ENCODE measurements around the gene CSF1. TPM values are rescaled to one million over a fixed set of nuclear protein-coding genes. Genes with fewer than 3 reads are reported as not detected.

Gene CSF1
- total RNA-seq, 3 donors from 2014 or later: 28.2 to 54.7 (median 54.4) TPM

GRCh38 chr1:109923946-109924275 lies 13.3 kb downstream of the CSF1 start:
- no peaks in the 10 kb centered on the region for H3K27me3 ChIP-seq
- peak overlapping the region; percentile 59 to 74 for H3K27ac ChIP-seq
- peaks cover 10 to 12% of the 10 kb centered on the region in 2 donors for H3K4me1 ChIP-seq
- no peak overlapping the region for H3K4me3 ChIP-seq
- H3K9me3 ChIP-seq: no peaks in the 10 kb centered on the region
- DNase-seq (ENCODE audit: low spot score in 2 of 2): no peak
- H3K36me3 ChIP-seq: peaks cover 7% of the 10 kb centered on the region
- no peak for TF ChIP-seq POLR2A (IDR thresholded peaks at IDR 0.05)
- TF ChIP-seq POLR2AphosphoS5 (IDR thresholded peaks at IDR 0.05): no peak
- TF ChIP-seq CTCF (IDR thresholded peaks at IDR 0.05): no peak
- intact Hi-C loops (cut with DNase I; ENCODE audit: low total_unique reads): no loop called here

DNA sequence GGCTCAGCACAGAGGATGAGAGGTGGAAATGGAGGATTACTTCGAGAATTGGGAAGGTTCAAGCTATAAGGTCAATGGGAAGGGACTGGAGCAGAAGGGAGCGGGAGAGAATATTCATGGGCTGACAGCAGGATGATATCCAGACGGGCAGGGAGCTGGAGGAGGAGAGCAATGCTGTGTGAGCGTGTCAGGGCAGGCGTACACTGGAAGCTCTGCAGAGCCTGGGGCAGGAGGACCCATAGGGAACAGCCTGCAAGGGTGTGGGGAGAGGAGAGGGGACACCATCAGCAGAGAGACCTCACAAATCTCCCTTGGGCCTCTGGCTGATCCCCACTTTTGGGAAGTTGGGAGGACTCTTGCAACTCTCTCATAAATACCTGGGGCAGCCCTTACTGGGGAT lies 13.7 kb downstream of the CSF1 start:
- no peak for TF ChIP-seq POLR2A (IDR thresholded peaks at IDR 0.05)
- no peak for TF ChIP-seq POLR2AphosphoS5 (IDR thresholded peaks at IDR 0.05)
- no peak for TF ChIP-seq CTCF (IDR thresholded peaks at IDR 0.05)
- Histone ChIP-seq H3K4me3 (no peak overlapping the region), H3K27me3 (no peaks in the 10 kb centered on the region), H3K4me1 (peaks cover 10 to 14% of the 10 kb centered on the region in 2 donors), H3K9me3 (no peaks in the 10 kb centered on the region), H3K36me3 (peaks cover 6% of the 10 kb centered on the region), H3K27ac (peak overlapping the region; percentile 59 to 74)
- no peak for DNase-seq (ENCODE audit: low spot score in 2 of 2)
- intact Hi-C loops (cut with DNase I; ENCODE audit: low total_unique reads): no loop called here

- no peaks in the 10 kb centered on the region for H3K27me3 ChIP-seq
- peaks cover 6% of the 10 kb centered on the region for H3K36me3 ChIP-seq
- H3K9me3 ChIP-seq: no peaks in the 10 kb centered on the region
- no peak overlapping the region for H3K4me3 ChIP-seq
- H3K27ac ChIP-seq: peak overlapping the region; percentile 59 to 74
- no peak for DNase-seq (ENCODE audit: low spot score in 2 of 2)
- peaks cover 14% of the 10 kb centered on the region in 2 donors for H3K4me1 ChIP-seq
- intact Hi-C loops (cut with DNase I; ENCODE audit: low total_unique reads): no loop called here
- TF ChIP-seq CTCF (IDR thresholded peaks at IDR 0.05) (no peak), POLR2AphosphoS5 (IDR thresholded peaks at IDR 0.05) (no peak), POLR2A (IDR thresholded peaks at IDR 0.05) (no peak)
Measured at GRCh38 chr1:109925159-109925990, 14.7 kb downstream of the CSF1 start.

GRCh38 chr1:109926662-109927300 lies 16.1 kb downstream of the CSF1 start:
- DNase-seq (ENCODE audit: low spot score in 2 of 2): no peak
- TF ChIP-seq CTCF (IDR thresholded peaks at IDR 0.05) (no peak), POLR2AphosphoS5 (IDR thresholded peaks at IDR 0.05) (no peak), POLR2A (IDR thresholded peaks at IDR 0.05) (no peak)
- peaks cover 14 to 28% of the 10 kb centered on the region in 2 donors for H3K4me1 ChIP-seq
- no peaks in the 10 kb centered on the region for H3K9me3 ChIP-seq
- H3K36me3 ChIP-seq: peaks cover 6% of the 10 kb centered on the region
- no peak overlapping the region for H3K4me3 ChIP-seq
- intact Hi-C loops (cut with DNase I; ENCODE audit: low total_unique reads): no loop called here
- H3K27me3 ChIP-seq: no peaks in the 10 kb centered on the region
- H3K27ac ChIP-seq: peak overlapping the region; percentile 82 to 96

DNA sequence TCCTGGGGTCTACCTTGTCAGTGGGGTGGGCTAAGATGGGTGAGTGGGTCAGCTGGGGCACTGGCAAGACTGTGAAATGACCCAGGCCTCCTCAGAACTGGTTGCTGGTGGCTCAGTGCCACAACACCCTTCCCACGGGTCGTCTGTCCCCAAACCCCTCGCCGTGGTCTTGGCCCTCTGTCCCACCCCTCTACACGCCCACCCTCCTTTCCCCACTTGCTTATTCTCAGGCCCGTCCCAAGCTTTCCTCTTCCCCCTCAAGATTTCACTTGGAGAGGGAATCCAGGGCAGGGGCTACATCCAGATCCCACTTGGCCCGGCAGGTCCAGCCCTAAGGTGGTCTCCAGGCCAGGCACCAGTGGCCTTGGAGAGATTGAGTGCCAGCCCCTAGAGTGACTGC lies 16.7 kb downstream of the CSF1 start:
- no peaks in the 10 kb centered on the region for H3K27me3 ChIP-seq
- no peaks in the 10 kb centered on the region for H3K9me3 ChIP-seq
- intact Hi-C loops (cut with DNase I; ENCODE audit: low total_unique reads): no loop called here
- no peak for TF ChIP-seq CTCF (IDR thresholded peaks at IDR 0.05)
- no peak for TF ChIP-seq POLR2AphosphoS5 (IDR thresholded peaks at IDR 0.05)
- no peak for TF ChIP-seq POLR2A (IDR thresholded peaks at IDR 0.05)
- H3K36me3 ChIP-seq: peaks cover 6% of the 10 kb centered on the region
- H3K4me3 ChIP-seq: no peak overlapping the region
- H3K4me1 ChIP-seq: peaks cover 14 to 28% of the 10 kb centered on the region in 2 donors
- DNase-seq (ENCODE audit: low spot score in 2 of 2): no peak
- H3K27ac ChIP-seq: peak overlapping the region; percentile 82 to 96

Measured in breast epithelium (tissue), 4 donors.